NCI-H82 (cell line): ENCODE measurements around the gene B4GALT4.

Source experiments
- DNase-seq: peaks from one replicate; lab custom pipeline; 2025; lab: John Stamatoyannopoulos, UW

B4GALT4 gene

DNA sequence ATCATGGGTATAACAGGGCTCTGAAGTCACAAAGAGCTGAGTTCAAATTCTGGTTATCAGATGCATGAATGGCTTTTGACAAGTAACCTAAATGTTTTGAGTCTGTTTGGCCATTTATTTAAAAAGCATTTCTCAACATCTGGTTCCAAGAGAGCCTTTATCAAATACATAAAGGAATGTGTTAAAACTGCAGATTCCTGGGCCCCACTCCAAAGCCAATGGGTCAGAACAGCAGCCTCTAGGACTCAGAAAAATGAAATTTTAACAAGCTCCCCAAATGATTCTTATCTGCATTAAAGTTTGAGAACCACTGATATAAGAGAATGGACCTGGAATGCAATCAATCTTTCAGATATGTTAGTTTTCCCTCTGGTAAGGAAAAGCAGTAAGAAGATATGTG, 3.4 kb downstream of the B4GALT4 start:
- DNase-seq: no peak

GRCh38 chr3:119236756-119237155, 3.9 kb downstream of the B4GALT4 start:
- no peak for DNase-seq

- no peak for DNase-seq
Measured at GRCh38 chr3:119235151-119235550, 5.5 kb downstream of the B4GALT4 start.

DNA sequence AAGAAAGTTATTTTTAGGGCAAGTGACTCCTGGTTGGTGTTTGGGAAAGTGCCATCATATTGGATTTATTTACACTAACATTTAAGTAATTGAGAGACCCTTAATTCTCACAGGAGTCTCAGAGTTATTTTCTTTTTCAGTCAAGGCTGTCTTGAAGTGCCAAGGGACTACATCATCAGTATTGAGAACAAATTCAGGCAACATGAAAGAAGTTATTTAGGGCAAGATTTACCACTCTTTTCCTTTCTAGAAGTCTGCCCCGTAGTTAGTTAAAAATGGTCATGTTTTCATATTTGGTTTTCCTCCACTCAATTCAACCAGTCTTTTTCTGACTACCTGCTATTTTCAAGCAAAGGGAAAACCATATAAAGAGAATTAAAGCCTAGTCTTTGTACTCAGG, 6.1 kb downstream of the B4GALT4 start:
- no peak for DNase-seq

DNA sequence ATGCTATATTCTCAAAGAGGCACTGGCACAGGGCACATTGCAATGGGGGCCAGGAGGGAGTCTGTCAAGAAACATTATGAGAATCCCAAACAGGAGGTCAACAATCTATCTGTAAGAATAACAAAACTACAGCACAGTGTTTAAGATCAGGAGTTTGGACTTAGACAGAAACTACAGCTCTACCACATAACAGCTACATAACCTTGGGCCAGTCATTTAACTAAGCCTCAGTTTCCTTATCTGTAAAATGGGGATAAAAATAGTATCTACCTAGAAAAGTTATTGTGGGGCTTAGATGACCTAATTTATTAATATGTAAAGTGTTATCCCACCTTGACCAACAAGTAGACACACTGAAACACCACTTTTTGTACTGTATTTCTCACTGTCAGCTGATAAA, 9.9 kb downstream of the B4GALT4 start:
- DNase-seq: no peak

DNA sequence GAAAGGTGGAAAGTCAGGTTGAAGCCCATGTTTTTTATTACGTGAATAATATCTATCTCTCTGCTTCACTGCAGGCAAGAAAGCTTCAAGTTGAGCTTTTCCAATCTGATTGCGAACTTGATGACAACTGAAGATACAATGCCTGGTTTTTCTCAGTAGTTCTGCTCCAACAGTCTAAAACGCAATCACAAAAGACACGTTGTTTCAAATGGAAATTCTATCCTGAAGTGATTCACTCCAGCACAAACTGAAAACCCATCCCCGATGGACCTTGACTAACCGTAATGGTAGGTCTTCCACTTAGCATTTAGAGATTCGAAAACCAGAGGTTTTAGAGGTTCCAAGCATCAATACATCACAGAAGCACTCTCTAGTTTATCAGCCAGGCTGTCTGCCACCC, 10.6 kb downstream of the B4GALT4 start:
- no peak for DNase-seq

DNA sequence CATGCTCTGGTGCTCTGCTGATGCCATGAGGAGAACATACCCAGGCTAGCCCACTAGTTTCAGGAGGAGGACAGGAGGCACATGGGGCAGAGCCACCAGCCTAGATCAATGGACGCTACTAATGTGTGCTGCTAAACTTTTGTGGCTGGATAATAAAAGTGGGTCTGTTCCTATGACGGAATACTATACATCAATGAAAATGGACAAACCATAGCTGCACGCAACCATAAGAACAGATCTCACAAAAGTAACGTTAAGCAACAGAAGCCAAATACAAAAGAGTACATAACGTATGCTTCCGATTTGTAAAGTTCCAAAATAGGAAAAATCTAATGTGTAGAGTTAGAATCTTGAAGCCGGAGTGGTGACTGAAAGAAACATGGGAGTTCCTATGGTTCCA, 11.5 kb downstream of the B4GALT4 start:
- DNase-seq: no peak

DNA sequence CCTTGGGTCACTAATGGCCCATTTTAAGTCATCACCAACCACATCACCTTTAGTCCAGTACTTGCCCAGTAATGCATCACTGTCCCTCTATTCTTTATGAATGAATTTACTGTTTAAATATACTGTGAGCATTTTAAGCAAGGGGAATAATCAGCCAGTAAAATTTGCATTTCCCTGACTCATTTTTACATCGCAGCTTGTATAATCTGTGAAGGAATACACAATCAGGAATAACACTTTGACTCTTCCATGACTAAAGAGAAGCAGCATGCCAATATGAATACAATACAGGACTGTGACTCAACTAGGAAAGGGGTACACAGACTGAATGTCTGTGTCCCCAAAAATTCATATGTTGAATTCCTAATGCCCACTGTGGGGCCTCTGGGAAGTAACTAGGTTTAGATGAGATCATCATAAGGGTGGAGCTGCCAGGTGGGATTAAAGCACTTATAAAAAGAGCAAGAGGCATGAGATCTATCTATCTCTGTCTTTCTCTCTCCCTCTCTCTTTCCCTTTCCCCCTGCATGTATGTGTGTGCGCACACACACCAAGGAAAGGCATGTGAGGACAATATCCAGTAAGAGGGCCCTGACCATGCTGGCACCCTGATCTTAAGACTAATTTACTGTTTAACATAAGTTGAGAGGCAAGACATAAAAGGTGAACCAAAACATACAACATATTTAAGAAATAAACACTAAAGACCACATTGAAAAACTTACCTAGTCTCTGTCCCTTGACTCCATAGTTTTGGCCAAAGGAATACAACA, 12.1 kb downstream of the B4GALT4 start:
- DNase-seq: no peak

DNA sequence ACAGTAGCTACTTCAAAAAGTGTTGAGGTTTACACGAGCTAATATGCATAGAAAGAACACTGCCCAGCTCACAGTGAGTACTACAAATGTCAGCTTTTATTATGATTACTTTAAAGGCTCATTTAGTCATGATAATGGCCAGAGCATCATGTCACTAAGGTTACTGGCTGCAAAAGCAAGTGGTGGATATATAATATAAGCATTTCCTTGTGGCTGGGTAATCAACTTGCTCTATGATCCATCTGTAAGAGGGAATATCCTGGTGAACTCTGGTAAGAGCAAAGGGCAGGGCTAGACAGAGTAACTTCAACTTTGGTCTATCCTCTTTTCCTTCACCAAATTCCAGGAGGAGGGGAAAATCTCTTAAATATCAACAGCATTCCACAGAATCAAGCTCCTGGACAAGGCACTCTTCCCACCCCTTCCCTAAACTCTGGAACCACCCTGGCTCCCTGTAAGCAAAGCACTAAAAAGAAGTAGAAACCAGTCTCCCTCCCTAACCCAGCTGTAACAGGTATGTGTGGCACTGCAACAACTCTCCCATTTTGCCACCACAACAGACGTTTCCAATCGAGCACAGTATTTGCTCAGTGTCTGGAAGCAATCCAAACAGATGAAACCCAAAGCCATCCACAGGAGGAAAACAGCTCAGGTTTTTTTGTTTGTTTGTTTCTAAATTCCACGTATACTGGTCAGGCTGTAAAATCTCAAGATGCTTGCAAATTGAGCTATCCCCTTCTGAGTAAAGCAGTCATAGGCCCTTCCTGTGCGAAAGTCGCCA, 13.4 kb downstream of the B4GALT4 start:
- DNase-seq: no peak

GRCh38 chr3:119225121-119225520, 15.6 kb downstream of the B4GALT4 start:
- no peak for DNase-seq

- DNase-seq: peak; percentile 47
Measured at GRCh38 chr3:119223511-119223910, 17.2 kb downstream of the B4GALT4 start.

GRCh38 chr3:119222391-119222790, 18.3 kb downstream of the B4GALT4 start:
- DNase-seq: no peak

- peak; percentile 48 for DNase-seq
Measured at GRCh38 chr3:119221779-119222320, 18.8 kb downstream of the B4GALT4 start.

DNA sequence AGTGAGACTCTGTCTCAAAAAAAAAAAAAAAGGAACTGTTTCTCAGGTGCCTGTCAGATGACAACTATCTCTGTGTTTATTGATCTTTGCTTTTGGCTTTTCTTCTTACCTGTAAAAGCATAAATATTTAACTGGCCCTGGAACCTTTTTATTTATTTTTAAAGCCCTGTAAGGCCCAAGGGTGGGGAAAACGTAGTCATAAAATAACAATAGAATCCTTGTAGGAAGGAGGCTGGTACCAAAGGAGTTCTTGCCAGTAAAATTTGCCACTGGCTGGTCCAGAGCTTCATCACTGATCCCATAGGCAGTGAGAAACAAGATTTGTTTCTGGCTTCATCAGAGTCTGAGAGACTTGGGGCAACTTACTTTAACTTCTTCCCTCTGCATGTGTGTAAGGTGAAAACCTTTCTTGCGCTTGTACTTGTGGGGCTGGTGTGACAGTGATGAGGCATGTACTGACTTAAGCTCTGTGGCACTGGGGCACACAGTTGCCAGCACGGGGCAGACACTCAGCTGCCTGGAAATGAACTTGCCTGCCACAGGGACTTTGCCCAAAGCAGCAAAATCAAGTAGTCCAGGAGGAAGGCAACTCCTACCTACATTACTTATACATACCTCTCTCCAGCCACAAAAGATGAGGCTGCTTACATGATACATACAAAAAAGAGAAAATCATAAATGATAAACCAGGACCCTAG, 19.6 kb downstream of the B4GALT4 start:
- no peak for DNase-seq

DNA sequence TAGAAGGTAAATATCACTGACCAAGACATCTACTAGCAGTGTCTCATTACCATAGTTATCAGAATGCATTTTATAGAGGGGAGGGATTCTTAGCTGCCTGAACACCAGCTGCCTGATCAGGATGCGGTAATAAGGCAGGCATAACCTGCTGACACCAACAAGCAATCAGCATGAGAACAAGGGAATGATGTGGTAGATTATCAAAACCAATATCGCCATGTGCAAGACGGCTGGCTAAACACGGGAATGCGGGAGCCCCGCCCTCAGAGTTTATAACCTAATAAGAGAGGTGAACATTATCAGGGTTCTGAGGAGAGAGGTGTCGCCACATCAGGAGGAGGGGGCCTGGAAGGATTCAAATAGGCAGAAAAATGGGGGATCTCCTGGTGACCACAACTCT, 20.5 kb downstream of the B4GALT4 start:
- DNase-seq: no peak

GRCh38 chr3:119219069-119219468, 21.6 kb downstream of the B4GALT4 start:
- DNase-seq: no peak

DNA sequence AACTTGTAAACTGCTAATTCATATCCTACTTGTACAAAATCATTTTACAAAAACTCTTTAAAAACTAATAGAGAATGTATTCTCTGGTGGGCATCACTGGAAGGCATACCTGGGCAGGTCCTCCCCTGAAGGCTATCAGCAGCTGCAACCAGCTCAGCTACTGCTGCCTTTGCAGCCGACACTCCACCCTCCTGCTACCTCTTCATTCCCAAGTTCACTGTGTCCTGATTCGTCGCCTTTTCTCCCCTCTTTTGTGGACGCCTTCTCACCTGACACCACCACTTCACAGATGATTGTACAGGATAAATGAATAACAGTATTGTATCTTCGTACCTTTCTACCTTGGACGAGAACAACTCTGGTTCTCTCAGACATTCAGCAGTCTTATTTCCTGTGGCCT, 28.9 kb downstream of the B4GALT4 start:
- DNase-seq: no peak

GRCh38 chr3:119211193-119211592, 29.5 kb downstream of the B4GALT4 start:
- no peak for DNase-seq

GRCh38 chr3:119207512-119207875, 33.2 kb downstream of the B4GALT4 start:
- no peak for DNase-seq

DNA sequence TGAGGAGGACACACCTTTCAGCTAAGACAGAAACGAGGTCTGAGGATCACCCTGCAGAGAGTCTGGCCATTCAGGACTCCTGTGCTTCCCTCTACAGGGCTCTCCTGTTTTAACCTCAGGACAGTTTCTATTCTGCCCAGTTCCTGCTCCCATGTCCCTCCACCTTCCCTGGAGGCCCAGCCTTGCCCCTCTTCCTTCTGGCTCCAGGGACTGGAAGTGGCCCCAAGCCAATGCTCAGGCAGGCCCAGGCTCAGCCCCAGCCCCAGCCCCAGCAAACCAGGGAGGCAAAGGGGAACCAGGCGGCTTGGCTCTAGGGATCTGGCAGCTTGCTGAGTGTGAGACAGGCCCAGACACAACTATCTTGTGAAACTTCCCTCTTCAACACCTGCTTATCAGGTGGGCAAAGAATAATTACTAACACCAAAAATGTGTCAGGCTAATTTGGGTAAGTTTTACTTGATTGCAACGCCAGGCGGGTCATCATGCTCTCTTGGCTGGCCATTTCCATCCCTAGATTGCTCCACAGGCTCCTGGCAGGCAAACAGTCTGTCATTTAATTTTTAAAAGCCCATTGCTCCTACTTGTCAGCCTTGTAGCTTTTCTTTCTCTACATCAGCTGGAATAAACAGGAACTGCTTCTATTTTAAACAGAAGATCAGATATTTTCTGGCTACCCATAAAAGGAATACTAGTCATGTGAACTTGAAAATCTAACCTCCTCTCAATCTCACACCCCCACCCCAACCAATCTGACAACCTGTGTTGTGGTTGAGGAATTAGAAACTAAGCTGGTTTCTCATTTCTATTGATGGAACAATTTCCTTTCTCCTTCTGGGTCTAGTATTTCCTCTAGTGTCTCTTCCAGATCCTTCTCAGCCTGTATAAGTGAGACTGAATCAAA, 33.8 kb downstream of the B4GALT4 start:
- DNase-seq: no peak

- DNase-seq: no peak
Measured at GRCh38 chr3:119205685-119206084, 35.0 kb downstream of the B4GALT4 start.

DNA sequence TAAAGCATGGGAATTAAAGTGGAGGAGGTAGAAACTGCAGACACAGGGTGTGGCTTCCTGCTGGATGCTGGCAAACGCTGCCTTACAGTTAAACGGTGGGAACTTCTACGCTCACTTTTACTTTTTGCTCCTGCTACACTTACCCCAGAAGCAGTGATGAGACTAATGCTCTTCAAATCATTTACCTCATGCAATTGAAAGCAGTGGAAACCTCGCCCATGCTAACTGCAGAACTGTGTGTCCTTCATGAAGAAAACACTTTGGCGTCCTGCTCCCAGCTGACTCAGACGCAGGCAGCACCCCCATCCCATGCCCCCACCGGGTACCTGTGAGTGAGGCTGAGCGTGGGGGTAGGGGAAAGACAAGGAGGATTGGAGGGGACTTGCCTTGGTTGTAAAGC, 35.5 kb downstream of the B4GALT4 start:
- DNase-seq: no peak
